Stimulated activated CD8-positive, alpha-beta memory T cell treated with anti-CD3 and anti-CD28 coated beads, Interleukin-7, amount 100 ng/mL, for 48 hours (primary cell): ENCODE results near the gene PRKAR1B.
A peak's percentile ranks its signal among the peaks of the same experiment; 100 is the strongest.

Experiments
- DNase-seq, 2 donors: peaks; one replicate each; pipeline ENCODE4 v3.0.0-alpha.2; 2020; ENCODE audit warnings: low read depth in 1 of 2; ENCODE audit errors: extremely low read depth in 1 of 2

Gene PRKAR1B

GRCh38 chr7:727104-727805 is at the start of gene PRKAR1B:
Gene PRKAR1B, minus strand, starts transcription at chr7:727281. Its CDS starts 15,776 bp downstream, at chr7:711505.
- DNase-seq = peak; percentile 25 to 40

- no peak for DNase-seq
Observed at GRCh38 chr7:776381-776780, 49.3 kb upstream of the PRKAR1B start.

- DNase-seq = peak in 1 of 2 donors; percentile 31
Observed at GRCh38 chr7:774161-775109, 47.4 kb upstream of the PRKAR1B start.

GRCh38 chr7:773622-773915 is 46.5 kb upstream of the PRKAR1B start:
- no peak for DNase-seq

- DNase-seq = no peak
Observed at GRCh38 chr7:772861-773621, 46.0 kb upstream of the PRKAR1B start.

- DNase-seq = no peak
Observed at GRCh38 chr7:772392-772791, 45.3 kb upstream of the PRKAR1B start.

GRCh38 chr7:772005-772294 is 44.9 kb upstream of the PRKAR1B start:
- no peak for DNase-seq

GRCh38 chr7:771234-772004 is 44.3 kb upstream of the PRKAR1B start:
- DNase-seq = no peak

- no peak for DNase-seq
Observed at GRCh38 chr7:770741-771166, 43.7 kb upstream of the PRKAR1B start.

- no peak for DNase-seq
Observed at GRCh38 chr7:770336-770735, 43.3 kb upstream of the PRKAR1B start.

GRCh38 chr7:768881-769504 is 41.9 kb upstream of the PRKAR1B start:
- no peak for DNase-seq

GRCh38 chr7:767941-768731 is 41.1 kb upstream of the PRKAR1B start:
- DNase-seq = peak in 1 of 2 donors; percentile 28

- no peak for DNase-seq
Observed at GRCh38 chr7:767580-767940, 40.5 kb upstream of the PRKAR1B start.

GRCh38 chr7:765383-765782 is 38.3 kb upstream of the PRKAR1B start:
- no peak for DNase-seq

- DNase-seq = no peak
Observed at GRCh38 chr7:763762-764161, 36.7 kb upstream of the PRKAR1B start.

- DNase-seq = no peak
Observed at GRCh38 chr7:762885-763284, 35.8 kb upstream of the PRKAR1B start.

- DNase-seq = no peak
Observed at GRCh38 chr7:761631-762030, 34.5 kb upstream of the PRKAR1B start.

GRCh38 chr7:761101-761500 is 34.0 kb upstream of the PRKAR1B start:
- DNase-seq = no peak

- DNase-seq = no peak
Observed at GRCh38 chr7:760006-760405, 32.9 kb upstream of the PRKAR1B start.

GRCh38 chr7:759569-759968 is 32.5 kb upstream of the PRKAR1B start:
- DNase-seq = no peak
